Ammon's horn (tissue), 1 donor: ENCODE data around the gene PCNT.
"Not testable (repeated sequence)": the region's sequence is repeated elsewhere in the genome, so short reads cannot be mapped to it uniquely, and the experiment has no call there.

Experiments used
- DNase-seq: peaks from one replicate; pipeline ENCODE4 v3.0.0-alpha.2; 2016; ENCODE audit warnings: low spot score

PCNT gene

DNA sequence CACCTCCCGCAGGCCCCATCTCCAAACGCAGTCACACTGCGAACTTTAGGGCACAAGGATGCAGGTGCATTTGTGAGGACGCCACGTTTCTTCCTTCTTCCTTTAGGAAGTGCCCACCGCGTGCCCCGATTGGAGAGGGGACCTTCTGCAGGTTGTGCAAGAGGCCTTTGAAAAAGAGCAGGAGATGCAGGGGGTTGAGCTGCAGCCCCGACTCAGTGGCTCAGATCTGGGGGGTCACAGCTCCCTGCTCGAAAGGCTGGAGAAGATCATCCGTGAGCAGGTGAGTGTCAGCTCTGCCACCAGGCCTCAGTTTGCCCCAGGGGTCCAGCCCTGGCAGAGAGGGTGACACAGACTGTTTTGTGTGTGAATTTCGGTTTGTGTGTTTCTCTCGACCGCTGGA is 103.6 kb downstream of the PCNT start:
- no peak for DNase-seq

- DNase-seq = no peak
Observed at GRCh38 chr21:46428286-46428685, 104.3 kb downstream of the PCNT start.

DNA sequence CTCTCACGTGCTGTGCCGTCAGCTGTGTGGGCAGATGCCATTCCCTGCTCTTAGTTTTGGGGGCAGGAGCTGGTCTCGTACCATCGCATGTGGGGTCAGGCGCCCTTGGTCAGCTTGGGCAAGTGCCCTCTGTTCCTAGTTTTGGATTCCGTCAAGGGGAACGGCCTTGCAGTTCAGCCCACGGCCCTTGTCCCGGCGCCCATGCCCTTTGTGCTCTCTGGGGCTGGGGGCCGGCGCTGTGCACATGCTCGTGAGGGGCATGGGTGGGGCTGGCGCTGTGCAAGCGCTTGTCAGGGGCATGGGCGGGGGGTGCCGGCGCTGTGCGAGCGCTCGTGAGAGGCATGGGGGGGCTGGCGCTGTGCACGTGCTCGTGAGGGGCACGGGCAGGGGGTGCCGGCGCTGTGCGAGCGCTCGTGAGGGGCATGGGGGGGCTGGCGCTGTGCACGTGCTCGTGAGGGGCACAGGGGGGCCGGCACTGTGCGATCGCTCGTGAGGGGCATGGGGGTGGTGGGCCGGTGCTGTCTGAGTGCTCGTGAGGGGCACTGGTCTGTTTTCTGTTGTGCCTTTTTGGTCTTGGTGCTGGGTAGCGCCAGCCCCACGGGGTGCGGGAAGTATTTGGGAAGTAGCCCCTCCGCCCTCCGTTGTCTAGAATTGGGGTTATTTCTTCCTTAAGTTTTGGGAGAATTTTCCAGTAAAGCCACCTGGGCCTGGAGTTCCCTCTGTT is 105.2 kb downstream of the PCNT start:
- DNase-seq = no peak

- no peak for DNase-seq
Observed at GRCh38 chr21:46429754-46430681, 106.1 kb downstream of the PCNT start.

DNA sequence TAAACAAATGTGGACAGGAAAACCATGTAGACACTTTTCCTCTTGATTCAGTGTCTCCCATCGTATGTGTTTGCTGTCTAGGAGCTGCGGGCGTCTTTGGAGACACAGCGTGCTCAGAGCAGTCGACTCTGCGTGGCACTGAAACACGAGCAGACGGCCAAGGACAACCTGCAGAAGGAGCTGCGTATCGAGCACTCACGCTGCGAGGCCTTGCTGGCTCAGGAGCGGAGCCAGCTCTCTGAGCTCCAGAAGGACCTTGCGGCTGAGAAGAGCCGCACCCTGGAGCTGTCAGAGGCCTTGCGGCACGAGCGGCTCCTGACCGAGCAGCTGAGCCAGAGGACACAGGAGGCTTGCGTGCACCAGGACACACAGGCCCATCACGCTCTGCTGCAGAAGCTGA is 107.5 kb downstream of the PCNT start:
- no peak for DNase-seq

DNA sequence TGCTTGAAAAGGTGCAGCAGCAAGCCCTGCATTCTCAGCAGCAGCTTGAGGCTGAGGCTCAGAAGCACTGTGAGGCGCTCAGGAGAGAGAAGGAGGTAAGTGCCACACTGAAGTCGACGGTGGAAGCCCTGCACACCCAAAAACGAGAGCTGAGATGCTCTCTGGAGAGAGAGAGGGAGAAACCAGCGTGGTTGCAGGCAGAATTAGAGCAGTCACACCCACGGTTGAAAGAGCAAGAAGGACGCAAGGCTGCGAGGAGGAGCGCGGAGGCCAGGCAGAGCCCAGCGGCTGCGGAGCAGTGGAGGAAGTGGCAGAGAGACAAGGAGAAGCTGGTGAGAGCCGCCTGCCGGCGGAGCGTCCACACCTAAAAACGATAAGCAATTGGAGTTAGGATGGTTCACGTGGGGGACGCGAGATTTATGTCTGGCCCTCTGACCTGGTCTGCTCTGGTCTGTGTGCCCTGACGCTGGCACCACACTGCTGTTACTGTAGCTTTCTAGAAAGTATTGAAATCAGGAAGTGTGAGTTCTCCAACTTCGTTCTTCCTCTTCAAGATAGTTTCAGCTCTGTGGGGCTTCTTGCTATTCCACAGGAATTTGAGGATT is 108.0 kb downstream of the PCNT start:
- DNase-seq = peak; percentile 80

DNA sequence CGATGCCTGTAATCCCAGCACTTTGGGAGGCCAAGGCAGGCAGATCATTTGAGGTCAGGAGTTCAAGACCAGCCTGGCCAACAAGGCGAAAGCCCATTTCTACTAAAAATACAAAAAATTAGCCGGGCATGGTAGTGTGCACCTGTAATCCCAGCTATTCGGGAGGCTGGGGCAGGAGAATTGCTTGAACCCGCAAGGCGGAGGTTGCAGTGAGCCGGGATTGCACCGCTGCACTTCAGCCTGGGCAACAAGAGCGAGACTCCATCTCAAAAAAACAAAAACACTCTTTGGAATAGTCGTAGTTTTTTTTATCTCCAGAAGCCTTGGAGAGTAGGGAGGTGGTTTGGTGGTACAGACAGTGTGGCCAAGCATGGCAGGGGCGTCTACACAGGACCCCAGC is 109.2 kb downstream of the PCNT start:
- DNase-seq = not testable (repeated sequence)

DNA sequence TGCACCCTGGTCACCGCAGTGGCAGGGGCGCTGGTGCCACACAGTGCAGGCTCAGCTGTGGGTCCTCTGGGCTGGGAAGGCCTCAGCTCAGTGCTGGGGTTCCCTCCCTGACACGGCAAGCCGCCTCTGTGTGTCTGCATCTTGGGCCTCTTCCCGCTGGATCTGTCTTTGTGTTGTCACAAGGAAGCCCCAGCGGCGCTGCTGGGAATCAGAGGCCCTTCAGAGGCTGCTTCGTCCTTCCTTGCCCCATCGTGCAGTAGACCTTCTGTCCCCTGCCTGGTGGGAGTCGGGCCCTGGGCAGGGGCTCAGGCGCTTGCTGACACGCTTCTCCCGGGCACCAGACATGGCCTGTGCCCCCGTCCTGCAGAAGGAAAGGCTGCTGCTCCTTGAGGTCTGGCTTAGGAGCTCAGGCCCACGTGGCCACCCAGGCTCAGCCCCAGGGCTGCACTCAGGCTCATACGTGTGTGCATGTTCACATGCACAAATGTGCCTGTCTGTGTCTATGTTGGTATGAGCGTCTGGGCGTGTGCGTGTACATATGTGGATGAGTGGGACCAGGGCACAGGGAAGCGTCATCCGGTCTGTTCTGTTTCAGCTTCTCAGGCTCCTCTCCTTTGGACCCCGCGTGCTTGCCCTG is 110.5 kb downstream of the PCNT start:
- no peak for DNase-seq

DNA sequence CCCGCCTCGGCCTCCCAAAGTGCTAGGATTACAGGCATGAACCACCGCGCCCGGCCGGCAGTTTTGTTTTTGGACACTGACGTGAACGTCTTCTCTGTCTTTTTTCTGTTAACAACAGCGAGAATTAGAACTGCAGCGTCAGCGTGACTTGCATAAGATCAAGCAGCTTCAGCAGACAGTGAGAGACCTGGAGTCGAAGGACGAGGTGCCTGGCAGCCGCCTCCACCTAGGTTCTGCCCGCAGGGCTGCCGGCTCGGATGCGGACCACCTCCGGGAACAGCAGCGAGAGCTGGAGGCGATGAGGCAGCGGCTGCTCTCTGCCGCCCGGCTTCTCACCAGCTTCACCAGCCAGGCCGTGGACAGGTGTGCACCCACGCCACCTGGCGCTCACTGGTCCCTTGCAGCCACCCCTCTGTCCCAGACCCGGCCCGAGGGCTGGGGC is 111.9 kb downstream of the PCNT start:
- no peak for DNase-seq

- no peak for DNase-seq
Observed at GRCh38 chr21:46436621-46437020, 112.7 kb downstream of the PCNT start.

DNA sequence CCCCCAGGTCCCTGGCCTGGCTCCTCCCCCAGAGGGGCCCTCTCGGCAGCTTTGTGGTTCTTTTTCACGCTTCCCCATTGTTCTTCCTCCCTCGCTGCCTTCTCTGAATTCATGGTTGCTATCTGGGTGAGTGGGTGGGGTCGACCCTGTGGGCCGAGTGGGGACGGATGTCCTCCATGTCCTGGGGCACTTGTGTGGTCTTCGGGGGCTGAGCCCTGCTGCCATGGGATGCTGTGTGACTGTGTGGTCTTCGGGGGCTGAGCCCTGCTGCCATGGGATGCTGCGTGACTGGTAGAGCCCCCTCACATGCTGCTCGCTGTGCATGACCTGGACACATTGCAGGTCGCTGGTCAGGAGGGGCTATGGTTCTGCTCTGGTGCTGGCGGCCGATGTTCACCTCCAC is 113.1 kb downstream of the PCNT start:
- no peak for DNase-seq

GRCh38 chr21:46437511-46437910 is 113.6 kb downstream of the PCNT start:
- DNase-seq = no peak

GRCh38 chr21:46438241-46438640 is 114.3 kb downstream of the PCNT start:
- DNase-seq = no peak

DNA sequence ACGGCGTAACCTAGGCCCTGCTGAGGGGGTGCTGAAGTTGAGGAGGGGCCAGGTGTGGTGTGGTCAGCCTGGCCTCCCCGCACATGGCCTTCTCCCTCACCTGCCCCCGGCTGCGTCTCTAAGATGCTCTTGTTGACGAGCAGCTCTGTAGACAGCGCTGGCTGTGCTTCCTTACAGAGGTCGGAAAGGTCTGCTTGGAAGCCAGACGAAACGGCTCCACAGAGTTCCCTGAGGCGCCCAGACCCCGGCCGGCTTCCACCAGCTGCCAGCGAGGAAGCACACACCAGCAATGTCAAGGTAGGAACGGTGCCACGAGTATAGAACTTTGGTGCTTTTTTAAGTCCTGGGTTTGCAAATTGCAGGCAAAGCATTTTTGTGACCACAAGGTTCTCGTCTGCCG is 116.0 kb downstream of the PCNT start:
- no peak for DNase-seq

DNA sequence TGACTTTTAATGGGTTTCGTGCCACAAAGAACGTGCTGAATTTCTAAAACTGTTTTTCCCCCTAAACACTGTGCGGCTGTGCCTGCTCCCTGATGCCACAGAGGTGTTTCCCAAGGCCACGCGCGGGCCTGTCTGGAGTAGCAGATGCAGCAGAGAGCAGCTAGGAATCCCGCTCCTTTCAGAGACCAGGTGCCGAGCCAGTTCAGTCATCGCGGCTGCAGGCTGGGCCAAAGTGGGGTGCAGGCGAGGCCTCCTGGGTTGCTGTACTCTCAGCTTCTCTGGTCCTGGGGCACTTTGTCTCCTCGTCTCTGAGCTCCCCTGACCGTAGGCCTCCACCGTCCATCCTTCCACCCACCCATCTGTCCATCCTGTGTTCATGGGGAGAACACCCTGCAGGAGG is 117.4 kb downstream of the PCNT start:
- no peak for DNase-seq

DNA sequence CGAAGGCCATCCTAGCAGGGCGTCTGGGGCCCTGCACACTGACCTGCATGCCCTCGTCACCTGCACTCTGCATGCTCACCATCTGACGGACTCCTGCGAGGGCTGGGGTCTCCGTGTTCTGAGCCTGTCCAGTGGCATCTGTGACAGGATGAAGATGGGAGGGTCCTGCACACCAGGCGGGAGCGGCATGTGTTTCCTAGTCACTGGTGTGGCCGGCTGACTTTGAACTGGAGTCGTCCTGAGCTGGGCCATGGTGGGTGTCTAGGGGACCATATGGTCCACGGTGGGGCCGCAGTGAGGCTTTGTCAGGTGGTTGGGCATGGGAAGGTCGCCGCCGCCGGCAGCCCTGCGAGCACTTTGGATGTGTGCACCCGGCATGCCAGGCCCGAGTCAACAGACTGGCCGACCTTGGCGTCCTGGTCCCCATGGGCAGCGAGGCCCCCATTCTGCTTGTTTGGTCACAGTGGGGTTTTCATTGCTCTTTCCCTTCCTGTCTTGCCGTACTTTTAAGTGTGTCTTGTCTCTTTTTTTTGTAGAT is 118.1 kb downstream of the PCNT start:
- DNase-seq = no peak

DNA sequence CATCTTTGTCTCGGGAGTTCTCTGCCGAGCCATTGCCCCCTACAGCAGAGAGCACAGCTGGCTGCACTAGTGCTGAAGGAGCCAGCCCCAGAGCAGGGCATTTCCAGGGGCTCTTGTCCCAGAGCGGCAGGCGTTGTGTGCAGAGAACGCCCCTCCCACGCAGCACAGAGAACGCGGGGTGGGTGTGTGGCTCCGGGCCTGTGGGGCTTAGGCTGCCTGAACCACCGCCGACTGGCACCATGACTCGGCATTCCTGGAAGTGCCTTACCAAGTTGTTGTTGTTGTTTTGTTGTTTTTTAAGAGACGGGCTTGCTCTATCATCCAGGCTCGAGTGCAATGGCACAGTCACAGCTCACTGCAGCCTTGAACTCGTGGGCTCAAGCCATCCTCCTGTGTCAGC is 119.0 kb downstream of the PCNT start:
- DNase-seq = peak; percentile 56

DNA sequence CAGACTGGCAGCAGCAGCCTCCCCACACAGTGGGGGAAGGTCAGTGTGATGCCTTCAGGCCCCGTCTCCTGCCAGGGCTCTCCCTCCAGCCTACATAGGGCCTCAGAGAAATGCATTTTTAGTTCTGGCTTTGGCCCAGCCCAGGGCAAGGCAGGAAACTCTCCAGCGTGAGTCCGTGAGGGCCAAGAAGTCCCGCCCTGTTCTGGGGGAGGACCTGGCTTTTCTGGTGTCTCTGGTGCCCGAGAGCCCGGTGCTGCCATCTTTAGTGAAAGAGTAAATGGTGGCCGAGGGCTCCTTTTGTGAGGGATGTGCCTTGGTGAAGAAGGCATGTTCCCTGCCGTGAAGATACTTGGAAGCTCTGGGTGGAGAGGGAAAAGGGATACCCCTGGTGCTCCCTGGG is 120.0 kb downstream of the PCNT start:
- DNase-seq = no peak

DNA sequence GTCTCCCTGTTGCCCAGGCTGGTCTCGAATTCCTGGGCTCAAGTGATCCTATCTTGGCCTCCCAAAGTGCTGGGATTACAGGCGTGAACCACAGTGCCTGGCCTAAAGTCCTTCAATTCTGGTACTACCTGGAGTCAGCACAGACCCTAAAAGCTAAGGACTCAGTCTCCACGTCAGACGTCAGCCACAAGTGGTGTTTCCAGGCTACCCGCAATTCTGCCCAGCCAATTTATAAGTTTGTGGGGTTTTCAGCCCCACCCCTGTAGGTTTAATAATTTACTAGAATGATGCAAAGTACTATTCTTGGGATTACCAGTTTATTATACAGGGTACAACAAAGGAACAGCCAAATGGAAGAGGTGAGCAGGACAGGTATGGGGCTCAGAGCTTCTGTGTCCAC is 124.2 kb downstream of the PCNT start:
- no peak for DNase-seq

DNA sequence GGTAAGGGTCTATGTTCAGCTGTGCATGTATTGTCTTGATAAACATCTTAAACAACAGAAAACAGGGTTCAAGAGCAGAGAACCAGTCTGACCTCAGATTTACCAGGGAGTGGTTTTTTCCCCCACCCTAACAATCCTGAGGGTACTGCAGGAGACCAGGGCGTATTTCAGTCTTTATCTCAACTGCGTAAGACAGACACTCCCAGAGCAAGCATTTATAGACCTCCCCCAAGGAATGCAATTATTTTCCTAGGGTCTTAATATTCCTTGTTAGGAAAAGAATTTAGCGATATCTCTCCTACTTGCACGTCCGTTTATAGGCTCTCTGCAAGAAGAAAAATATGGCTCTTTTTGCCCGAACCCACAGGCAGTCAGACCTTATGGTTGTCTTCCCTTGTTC is 124.9 kb downstream of the PCNT start:
- not testable (repeated sequence) for DNase-seq

GRCh38 chr21:46452710-46453109 is 128.8 kb downstream of the PCNT start:
- no peak for DNase-seq

DNA sequence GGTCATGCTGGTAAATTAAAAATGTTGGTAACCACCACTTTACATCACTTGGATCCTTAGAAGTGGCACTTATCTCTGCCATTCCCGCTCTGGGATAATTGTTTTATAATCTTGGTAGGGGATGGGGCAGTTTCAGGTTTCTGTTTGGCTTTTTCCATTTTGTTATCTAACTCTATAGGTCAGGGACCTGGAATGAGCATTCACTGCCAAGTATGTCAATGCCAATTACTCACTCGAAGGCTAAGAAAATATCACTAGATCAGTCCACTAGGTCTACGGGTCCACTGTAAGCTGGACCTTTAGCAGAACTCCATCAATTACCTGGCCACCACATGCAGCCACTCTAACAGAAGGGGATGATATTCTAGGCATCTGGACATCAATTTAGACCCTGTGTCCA is 130.2 kb downstream of the PCNT start:
- no peak for DNase-seq
